Sciatic nerve (tissue), 2 donors: Measurements from ENCODE around the gene ACMSD. TPM values are rescaled to one million over a fixed set of nuclear protein-coding genes. Genes with fewer than 3 reads are reported as not detected.

Source experiments
- ATAC-seq: fragments of 200-7000 bp; cut with Tn5 transposase; one replicate; pipeline ENCODE4 v1.9.1; 2020; ENCODE audit warnings: mild to moderate bottlenecking, moderate library complexity
- DNase-seq: peaks from one replicate; pipeline ENCODE4 v3.0.0-alpha.2; 2020; ENCODE audit warnings: low spot score
- intact Hi-C: fragments of 100-400 bp; cut with DNase I; formaldehyde crosslinking; loops from one replicate; pipeline ENCODE4 v1.14.2; 2022
- microRNA-seq: library from miRNA; unstranded; fragments of <30 nt; microRNA quantifications from one replicate; pipeline ENCODE4 v1.2.0, GENCODE V29; 2020
- total RNA-seq: library from RNA; stranded (reverse); fragmentation: NEBNext Ultra II Directional; extraction: Animal tissue kit (Norgen Biotek cat#: 25700); gene quantifications from one replicate; pipeline ENCODE4 v1.2.1, GENCODE V29; 2021
- donor health status: DM: no; HTN: no; CAD: no.
- donor health status: DM: no; HTN: no; CAD: no.

ACMSD gene
- total RNA-seq, 1 donor from 2014 or later: not detected

GRCh38 chr2:134932864-134933526, 94.6 kb downstream of the ACMSD start:
- intact Hi-C loops: no loop called here
- DNase-seq (no peak), ATAC-seq (no peak)

- intact Hi-C loops: no loop called here
- ATAC-seq (no peak), DNase-seq (no peak)
These were observed 95.3 kb downstream of the ACMSD start for GRCh38 chr2:134933732-134934131.

GRCh38 chr2:134934150-134934549, 95.7 kb downstream of the ACMSD start:
- no peak for DNase-seq
- intact Hi-C loops: no loop called here
- ATAC-seq: no peak

GRCh38 chr2:134934641-134935040, 96.2 kb downstream of the ACMSD start:
- intact Hi-C loops: no loop called here
- no peak for DNase-seq
- ATAC-seq: no peak

- intact Hi-C loops: no loop called here
- ATAC-seq: no peak
- DNase-seq: no peak
These were observed 98.3 kb downstream of the ACMSD start for GRCh38 chr2:134936691-134937090.

- DNase-seq: no peak
- intact Hi-C loops: no loop called here
- no peak for ATAC-seq
These were observed 105.1 kb downstream of the ACMSD start for GRCh38 chr2:134943540-134943939.

- DNase-seq (no peak), ATAC-seq (no peak)
- intact Hi-C loops: no loop called here
These were observed 106.6 kb downstream of the ACMSD start for GRCh38 chr2:134944975-134945374.

GRCh38 chr2:134946073-134946472, 107.7 kb downstream of the ACMSD start:
- intact Hi-C loops: no loop called here
- DNase-seq (no peak), ATAC-seq (no peak)

GRCh38 chr2:134949981-134950708, 111.7 kb downstream of the ACMSD start:
- intact Hi-C loops: no loop called here
- ATAC-seq: no peak
- DNase-seq: no peak

- no peak for ATAC-seq
- intact Hi-C loops: no loop called here
- DNase-seq: no peak
These were observed 112.5 kb downstream of the ACMSD start for GRCh38 chr2:134950886-134951285.

Small RNA genes within 50 kb of the gene (microRNA-seq; reads per million reads assigned to microRNA genes)
- gene MIR5590: not detected

Other genes starting within 250 kb of the ACMSD start
- gene TMEM163, start 119.6 kb upstream of the ACMSD start, total RNA-seq: 0.45 TPM
- 56.7 TPM for gene CCNT2, start 80.2 kb downstream of the ACMSD start, total RNA-seq
- 0.09 TPM for gene MAP3K19, start 208.8 kb downstream of the ACMSD start, total RNA-seq
- gene RAB3GAP1, start 213.7 kb downstream of the ACMSD start, total RNA-seq: 50.3 TPM